NCI-H1105 treated with DMSO at 0.1 percent for 48 hours (cell line): Measurements from ENCODE around the gene SLC25A10.

Source experiments
- DNase-seq: peaks from one replicate; lab custom pipeline; 2025; lab: John Stamatoyannopoulos, UW

SLC25A10 gene, protein sequence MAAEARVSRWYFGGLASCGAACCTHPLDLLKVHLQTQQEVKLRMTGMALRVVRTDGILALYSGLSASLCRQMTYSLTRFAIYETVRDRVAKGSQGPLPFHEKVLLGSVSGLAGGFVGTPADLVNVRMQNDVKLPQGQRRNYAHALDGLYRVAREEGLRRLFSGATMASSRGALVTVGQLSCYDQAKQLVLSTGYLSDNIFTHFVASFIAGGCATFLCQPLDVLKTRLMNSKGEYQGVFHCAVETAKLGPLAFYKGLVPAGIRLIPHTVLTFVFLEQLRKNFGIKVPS

DNA sequence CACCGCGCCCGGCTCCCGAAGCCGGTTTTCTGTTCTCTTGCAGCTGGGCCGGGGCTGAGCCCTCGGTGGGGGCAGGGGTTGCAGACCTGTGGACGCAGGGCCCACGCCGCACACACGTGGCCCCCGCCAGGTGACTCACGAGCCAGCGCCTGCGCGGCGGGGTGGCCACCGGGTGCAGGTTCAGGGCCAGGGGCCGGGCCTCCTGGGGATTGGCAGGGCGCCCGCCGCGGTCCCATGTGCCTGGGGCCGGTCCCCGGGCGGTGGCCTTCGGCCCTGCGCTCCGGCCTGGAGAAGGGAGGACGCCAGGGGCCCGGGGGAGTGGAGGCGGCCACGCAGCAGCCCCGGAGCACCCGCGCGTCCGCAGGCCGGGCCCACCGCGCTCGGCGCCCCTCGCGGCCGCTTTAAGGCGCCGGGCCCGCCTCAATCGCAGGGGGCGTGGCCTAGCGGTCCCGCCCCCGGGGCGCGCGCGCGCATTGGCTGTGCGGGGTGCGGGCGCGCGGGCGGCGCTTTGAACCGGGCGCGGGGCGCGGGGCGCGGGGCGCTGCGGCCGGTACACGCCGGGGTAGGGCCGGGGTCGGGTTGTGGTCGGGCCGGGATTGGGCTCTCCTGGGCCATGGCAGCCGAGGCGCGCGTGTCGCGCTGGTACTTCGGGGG lies at the start of gene SLC25A10:
SLC25A10 (plus strand) TSS at position 471 of the 654 bp plus-strand sequence; CDS start at position 614, 143 bp downstream.
- peak; percentile 74 for DNase-seq

DNA sequence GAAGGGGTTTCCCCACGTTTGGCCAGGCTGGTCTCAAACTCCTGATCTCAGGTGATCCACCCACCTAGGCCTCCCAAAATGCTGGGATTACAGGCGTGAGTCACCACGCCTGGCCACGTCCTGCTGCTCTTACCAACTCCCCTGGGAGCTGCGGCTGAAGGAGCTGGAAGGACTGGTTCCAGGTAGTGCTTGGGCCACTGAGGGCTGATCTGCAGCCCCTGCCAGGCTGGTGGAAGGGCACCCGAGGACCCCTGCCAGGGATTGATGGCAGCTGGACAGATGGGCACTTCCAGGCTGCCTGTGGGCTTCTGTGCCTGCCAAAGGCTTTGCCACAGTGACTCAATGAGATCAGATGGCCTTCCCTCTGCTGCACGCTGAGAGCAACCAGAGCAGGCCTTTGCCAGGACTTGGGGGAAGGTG lies 48.0 kb upstream of the SLC25A10 start:
- DNase-seq = no peak

DNA sequence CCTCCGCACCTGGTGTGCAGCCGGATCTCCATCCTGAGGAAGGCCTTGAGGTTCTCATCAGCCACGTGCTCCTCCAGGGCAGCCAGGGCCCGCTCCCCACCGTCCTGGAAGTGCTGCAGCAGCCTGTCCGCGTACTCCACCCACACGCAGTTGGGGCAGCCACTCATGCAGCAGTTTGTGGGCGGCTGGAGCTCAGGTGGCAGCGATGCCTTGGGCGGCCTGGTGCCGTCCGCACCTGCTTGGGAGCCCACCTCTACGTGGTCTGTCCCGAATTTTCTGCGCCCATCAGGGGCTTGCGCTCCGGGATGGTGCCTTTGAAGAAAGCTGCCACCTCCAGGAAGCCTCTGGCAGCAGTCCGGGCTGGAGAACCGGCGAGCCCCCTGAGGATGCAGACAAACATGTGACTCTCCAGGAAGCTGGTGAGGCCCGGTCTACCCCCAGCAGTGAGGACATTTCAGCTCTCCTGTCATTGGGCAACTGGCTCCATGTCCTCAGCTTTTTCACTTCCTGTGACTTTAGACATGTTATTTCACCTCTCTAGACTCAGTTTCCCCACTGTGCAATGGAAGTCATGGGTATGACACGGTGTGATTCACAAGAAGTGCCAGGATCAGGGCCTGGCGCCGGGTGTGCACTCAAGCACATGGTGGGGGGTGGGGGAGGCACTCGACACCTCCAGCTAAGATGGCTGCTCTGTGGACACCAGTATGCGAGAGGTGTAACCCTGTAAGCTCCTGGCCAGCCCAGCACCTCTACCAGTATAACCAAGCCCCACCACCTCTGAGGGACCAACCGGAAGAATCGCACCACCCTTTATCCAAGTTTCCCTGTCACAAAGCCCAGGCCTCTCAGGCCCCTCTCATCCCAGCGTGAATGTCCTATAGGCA lies 46.6 kb upstream of the SLC25A10 start:
- no peak for DNase-seq

DNA sequence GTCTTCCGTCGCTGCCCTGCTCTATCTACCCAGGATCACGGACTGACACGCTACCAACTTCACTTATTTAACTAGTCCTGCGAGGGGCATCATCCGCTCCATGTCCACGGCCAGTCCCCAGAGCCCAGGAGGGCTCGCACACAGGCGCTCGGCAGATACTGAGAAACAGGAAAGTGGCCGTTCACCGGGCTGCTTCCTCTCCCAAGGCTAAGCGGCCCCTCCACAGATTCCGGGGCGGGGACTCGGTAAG lies 46.1 kb upstream of the SLC25A10 start:
- DNase-seq = no peak

DNA sequence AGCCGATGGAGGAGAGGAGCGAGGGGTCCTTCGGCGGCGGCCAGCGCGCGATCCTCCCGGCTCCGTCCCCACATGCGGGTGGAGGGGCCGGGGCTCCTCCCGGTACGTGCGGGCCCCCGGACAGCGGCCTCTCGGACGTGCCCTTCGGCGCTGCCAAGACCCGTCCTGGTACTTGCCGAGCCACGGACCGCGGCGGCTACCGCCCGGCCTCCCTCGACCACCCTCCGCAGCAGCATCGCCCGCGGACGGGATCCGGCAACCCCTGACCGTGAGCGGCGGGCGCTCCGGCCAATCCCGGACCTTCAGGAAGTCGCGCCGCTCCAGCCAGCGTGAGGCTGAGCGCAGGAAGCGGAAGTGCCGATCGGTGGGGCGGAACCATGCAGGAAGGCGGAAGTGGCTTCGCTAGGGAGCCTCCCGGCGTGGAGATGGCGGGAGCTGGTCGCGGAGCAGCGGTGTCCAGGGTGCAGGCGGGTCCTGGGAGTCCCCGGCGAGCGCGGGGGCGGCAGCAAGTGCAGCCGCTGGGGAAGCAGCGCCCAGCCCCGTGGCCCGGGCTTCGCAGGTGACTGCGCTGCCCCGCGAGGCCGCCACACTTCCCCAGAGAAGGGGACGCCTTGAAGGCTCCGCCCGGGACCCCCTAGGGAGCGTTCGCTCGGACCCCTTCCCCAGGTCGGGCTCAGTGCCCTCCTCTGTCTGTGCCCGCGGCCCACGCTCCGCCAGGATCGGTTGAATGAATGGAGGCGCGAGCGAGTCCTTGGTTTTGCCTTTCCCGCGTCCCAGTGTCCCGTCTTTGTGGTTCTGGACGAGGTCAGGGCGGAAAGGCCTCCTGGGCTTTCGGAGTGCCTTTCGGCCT lies 45.5 kb upstream of the SLC25A10 start, which contains the start of the genes CCDC137 and OXLD1:
CCDC137 (plus strand) TSS at position 396 of the 850 bp plus-strand sequence; CDS start at position 426, 30 bp downstream.
OXLD1 (minus strand) TSS at position 264 of the 850 bp plus-strand sequence; CDS start at position 236, 28 bp downstream.
- DNase-seq = peak; percentile 87

DNA sequence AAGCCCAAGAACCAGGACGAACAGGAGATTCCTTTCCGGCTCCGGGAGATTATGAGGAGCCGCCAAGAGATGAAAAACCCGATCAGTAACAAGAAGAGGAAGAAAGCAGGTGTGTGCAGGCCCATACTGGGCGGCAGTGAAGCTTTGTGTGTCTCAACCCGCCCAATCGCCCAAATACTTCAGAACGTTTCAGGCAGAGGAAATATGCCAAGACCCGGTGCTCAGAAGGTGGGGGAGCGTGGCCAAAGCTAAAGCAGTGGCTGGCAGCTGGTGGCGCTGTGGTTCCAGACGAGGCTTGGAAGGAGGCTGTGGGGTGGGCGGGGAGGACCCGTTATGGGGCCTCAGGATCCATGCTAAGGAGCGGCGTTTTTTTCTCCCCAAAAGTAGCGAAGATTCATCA lies 44.3 kb upstream of the SLC25A10 start:
- no peak for DNase-seq

DNA sequence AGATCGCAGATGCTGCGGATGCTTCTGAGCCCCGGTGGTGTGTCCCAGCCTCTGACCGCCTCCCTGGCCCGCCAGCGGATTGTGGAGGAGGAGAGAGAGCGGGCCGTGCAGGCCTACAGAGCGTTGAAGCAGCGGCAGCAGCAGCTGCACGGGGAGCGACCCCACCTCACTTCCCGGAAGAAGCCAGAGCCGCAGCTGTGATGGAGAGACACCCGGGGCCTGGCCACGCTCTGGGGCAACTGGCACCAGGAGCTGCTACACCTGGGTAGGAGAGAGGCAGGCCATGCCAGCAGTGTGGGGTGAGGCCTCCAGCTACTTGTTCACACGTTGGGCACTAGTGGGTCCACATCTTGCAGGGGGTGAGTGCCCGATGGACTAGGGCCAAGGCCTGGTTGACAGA lies 39.6 kb upstream of the SLC25A10 start:
- DNase-seq = no peak

DNA sequence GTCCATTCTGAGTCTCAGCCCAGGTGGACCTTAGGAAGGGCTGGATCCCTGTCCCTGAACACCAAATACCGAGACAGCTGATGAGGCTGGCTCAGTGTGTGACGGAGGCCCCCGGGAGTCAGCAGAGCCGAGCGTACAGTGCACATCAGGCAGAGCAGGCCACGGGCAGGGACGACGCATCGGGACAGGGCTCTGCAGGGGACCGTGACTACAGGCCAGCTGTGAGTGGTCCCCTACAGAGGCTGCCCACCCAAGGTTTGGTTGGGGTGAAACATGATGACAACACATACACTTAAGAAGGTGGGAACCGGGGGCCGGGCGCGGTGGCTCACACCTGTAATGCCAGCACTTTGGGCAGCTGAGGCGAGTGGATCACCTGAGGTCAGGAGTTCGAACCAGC lies 39.1 kb upstream of the SLC25A10 start:
- DNase-seq = no peak

DNA sequence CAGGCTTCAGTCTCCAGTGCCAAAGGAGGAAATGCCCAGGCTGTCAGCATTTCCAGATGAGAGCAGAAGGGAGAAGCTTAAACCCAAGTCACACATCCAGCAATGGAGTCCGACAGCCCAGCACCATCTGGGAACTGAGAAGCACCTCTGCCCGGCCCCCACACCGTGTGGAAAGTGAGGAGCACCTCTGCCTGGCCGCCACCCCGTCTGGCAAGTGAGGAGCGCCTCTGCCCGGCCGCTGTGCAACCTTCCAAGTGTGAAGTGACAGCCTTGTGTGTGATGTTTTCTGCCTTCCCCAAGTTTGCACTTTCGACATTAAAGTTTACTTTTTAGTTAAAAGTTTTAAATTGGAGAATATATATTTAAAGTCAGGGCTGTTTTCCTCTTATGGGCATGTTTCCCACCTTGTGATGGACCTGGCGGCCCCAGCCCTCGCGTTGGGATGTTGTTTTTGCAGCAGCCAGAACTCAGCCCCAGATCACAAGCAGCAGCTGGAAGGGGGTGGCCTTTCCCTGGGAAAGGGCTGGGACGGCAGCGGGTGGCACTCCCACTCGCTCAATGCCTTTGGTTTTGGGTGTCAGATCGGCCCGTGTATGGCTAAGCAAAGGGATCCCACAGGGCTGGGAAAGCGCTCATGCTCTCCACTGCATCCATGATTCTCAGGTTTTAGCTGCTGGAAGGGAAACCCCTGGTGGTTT lies 38.4 kb upstream of the SLC25A10 start:
- DNase-seq = no peak

DNA sequence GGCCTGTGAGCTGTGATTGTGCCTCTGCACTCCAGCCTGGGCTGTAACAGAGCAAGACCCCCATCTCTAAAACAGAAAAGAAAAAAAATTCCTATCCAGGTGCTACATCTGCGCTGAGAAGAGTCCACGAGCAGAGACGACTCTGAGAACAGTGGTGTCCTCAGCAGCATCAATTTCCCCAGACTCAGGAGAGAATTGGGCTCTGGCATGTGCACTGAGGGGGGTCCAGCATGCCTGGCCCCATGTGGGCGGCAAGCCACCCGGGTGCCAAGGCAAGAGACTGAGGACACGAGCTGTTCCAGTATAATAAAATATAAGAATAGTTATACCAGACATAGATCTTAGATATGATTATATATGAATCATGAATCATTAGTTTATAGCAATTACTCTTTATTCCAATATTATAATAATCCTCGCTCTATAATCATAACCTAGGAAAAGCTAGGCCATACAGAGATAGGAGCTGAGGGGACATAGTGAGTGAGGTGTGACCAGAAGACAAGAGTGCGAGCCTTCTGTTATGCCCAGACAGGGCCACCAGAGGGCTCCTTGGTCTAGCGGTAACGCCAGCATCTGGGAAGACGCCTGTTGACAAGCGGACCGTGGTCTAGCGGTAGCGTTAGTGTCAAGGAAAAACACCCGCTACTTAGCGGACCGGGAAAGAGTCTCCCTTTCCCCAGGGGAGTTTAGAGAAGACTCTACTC lies 36.4 kb upstream of the SLC25A10 start:
- peak; percentile 26 for DNase-seq

DNA sequence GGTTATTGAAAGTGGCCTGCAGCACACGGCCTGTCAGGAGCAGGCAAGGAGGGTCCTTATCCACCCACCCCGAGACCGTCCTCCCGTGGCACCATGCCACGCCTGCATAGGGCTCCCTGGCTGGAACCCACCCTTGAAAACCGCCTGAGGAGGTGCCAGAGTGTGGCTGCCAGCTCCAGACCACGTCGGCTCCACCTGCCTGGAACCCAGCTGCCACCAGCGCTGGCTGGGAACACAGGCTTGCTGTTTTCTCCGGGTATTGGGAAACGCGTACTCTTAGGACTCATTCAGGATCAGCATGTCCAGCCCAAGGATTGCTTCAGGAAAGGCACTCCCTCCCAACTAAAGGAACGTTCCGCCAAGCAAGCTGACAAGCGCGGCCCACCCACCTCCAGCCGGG lies 35.2 kb upstream of the SLC25A10 start:
- no peak for DNase-seq

DNA sequence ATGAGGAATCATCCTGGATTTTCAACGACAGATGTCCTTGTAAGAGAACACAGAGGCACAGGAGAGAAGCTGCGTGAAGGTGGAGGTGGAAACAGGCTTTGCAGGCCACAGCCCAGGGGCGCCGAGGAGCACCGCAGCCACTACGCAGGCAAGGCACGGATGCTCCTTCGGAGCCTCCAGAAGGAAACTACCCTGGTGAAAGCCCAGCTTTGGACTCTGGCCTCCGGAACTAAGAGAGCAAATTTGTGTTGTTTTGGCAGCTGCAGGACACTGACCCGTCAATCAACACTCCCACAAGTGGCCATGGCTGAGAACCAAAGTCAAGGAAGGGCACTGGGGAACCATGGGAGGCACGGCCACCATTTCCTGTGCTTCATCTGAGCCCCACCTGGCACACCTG lies 31.9 kb upstream of the SLC25A10 start:
- no peak for DNase-seq

DNA sequence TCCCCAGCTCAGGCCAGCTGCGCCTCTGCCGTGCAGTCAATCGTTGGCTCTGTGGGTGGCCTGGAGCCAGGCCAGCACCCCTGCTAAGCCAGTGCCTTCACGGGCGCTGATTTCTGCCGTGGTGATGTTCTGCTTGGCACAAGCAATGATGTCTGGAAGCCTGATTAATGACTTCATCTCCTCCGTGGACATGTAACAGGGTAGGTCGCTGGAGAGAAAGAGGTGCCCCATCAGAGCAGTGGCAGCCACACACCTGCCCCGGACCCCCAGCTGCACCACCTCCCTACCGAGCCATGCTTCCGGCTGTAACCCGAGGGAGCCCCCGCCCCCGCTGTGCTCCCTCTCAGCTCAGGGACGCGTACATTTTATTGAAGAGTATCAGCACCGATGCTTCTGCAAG lies 30.4 kb upstream of the SLC25A10 start:
- no peak for DNase-seq

DNA sequence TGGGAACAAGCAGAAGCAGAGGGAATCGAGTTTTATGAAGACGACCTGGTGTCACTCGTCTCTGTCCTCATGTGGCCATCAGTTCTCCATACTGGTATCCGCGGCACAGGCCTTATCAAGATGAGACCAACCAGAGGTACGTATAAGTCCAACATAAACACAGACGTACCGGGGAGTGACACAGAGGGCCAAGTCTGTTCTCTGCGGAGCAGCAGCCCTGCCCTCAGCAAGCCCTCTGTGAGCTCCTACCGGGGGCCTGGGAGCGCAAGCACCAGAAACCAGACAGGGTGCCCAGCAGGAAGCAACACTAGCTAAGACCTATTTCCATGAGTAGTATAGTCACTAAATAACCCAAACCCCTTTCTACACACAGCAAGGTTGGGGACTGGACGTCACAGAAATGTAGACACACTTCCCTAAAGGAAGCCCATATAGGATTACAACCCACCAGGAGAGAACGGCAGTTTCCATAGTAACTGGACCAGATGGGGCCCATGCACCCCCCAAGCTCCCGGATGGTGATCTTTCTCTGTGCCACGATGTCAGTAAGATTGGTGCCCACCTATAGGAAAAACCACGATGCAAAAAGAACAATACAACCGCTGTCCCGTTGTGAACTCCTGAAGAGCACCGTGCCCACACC lies 29.4 kb upstream of the SLC25A10 start:
- DNase-seq = no peak

DNA sequence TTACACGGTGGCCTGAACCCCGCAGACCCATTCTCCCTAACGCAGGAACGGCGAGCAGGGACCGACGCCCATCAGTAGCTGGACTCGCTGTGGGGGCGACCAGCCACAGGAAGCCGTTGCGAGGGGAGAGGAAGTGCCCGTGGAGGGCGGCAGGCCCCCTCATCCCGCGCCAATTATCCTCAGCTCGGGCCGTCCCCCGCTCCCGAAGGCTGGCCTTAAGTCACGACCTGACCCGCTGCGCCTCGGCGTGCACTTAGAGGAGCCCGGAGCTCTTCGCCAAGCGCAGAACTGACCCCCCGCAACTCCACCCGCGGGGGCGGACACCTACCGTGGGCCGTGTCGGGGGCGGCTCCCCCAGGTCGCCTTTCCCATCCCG lies 28.9 kb upstream of the SLC25A10 start:
- no peak for DNase-seq

DNA sequence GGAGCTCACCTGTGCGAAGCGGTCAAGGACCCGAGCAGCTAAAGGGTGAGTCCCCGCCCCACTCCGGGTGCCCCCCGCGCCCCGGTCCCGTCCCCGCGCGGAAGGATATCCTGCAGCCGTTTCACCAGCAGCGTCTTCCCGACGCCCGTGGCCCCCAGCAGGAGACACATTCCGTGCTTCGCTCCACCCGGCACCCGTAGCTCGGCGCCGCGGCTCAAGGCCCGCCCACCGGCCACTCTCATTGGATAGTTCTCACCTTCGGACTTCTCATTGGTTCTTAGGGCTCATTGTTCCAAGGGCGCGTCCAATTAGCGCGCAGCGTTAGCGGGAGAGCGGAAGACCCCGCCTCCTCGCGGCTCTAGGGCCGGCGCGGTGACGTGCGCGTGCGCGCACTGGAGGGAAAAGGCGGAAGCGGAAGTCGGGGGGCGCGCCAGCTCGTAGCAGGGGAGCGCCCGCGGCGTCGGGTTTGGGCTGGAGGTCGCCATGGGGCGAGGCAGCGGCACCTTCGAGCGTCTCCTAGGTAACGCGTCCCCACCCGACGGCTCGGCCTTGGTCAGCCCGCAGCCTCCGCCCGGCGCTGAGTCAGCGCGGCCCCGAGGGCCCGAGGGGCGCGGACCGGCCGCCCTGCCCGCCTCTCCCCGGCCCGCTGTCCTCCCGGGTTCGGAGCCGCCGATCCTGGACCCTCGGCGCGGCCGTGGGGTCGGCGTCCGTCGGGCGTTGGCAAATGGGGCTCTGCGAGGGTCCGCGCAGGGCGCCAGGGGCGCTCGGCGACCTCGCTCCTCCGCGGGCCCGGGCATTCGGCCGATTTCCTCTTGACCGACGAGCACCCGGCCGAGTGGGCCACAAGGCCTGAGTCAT lies 28.3 kb upstream of the SLC25A10 start, which contains the start of the genes ARL16 and HGS:
ARL16 (minus strand) TSS at position 214 of the 858 bp plus-strand sequence; CDS start at position 170, 44 bp downstream.
HGS (plus strand) TSS at position 428 of the 858 bp plus-strand sequence; CDS start at position 484, 56 bp downstream.
- peak; percentile 95 for DNase-seq

DNA sequence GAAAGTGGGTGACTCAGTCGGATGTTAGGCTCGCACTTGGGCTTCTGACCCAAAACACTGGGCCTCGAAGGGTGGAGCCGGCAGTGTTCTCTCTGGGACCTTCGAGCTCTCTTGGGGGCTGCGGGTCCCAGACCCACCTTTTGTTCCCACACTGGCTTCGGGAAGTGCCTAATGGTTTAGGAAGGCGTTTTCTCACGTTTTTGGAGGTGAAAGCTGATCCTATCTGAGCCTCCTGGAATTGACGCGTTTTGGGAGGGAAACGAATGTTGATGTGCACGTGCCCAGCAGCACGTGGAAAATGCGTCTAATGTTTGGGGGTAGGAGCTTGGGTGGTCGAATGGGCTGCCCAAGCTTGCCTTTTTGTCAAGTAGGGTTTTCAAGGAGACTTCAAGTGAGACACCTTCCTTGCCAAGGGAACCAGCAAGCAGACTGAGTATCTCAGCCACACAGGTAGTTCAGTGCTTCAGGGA lies 27.6 kb upstream of the SLC25A10 start:
- DNase-seq = no peak

DNA sequence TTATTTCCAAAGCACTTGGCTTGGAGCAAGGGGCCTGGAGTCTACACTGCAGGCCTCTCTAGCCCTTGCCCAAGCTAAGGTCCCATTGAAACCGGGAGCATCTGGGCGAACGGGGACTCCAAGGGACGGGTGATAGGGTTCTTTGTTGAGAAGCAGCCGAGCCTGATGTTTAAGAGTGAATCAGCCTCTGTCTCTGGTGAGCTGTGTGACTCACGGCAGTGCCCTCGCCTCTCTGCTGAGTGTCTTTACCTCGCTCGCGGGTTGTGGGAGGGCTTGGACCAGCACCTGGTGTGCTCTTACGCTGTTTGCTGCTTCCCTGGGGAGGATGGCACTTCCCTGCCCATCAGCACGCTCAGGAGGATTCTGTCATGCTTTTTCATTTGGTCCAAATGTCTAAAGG lies 27.0 kb upstream of the SLC25A10 start:
- DNase-seq = no peak

DNA sequence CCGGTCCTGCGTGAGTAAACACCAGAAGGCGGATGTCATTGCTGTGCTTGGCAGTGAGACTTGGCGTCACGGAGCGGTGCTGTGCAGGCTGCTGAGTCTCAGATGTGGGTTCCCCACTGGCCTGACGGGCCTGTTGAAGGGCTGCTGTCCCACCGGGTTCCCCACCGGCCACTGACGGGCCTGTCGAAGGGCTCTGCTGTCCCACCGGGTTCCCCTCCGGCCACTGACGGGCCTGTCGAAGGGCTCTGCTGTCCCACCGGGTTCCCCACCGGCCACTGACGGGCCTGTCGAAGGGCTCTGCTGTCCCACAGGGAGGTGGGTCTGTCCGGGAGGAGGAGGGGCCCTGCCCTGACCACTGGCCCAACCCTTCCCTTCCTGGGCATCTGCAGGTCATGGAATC lies 25.5 kb upstream of the SLC25A10 start:
- no peak for DNase-seq
